PC-3 (cell line): ENCODE data around the gene C1orf21.

Experiments
- CTCF ChIP-seq: fragments of 300-600 bp; sonication (generic); conservative IDR thresholded peaks from 2 replicates; pipeline ENCODE4 v1.5.1; 2017; ENCODE audit warnings: antibody characterized with exemption, low read depth, mild to moderate bottlenecking, low read length
- EZH2 ChIP-seq: fragments of 300-600 bp; sonication (generic); IDR thresholded peaks from one replicate; pipeline ENCODE4 v1.6.1; 2017; ENCODE audit warnings: antibody characterized with exemption, mild to moderate bottlenecking, low read length; ENCODE audit not compliant: unreplicated experiment
- EZH2phosphoT487 ChIP-seq: fragments of 300-600 bp; sonication (generic); IDR thresholded peaks from 2 replicates; pipeline ENCODE4 v1.6.1; 2018; ENCODE audit warnings: mild to moderate bottlenecking, antibody characterized with exemption, low read length, borderline replicate concordance

GRCh38 chr1:184616504-184616903, 229.7 kb downstream of the C1orf21 start:
- TF ChIP-seq CTCF, result no peak
- TF ChIP-seq EZH2phosphoT487, result no peak
- no peak for TF ChIP-seq EZH2
